ENCODE data around the gene OGDH. TPM values are rescaled to one million over a fixed set of nuclear protein-coding genes. Genes with fewer than 3 reads are reported as not detected.

OGDH gene
- total and polyA plus RNA-seq, 2 experiments from 2014 or later, result 13.5 to 76.9 TPM

DNA sequence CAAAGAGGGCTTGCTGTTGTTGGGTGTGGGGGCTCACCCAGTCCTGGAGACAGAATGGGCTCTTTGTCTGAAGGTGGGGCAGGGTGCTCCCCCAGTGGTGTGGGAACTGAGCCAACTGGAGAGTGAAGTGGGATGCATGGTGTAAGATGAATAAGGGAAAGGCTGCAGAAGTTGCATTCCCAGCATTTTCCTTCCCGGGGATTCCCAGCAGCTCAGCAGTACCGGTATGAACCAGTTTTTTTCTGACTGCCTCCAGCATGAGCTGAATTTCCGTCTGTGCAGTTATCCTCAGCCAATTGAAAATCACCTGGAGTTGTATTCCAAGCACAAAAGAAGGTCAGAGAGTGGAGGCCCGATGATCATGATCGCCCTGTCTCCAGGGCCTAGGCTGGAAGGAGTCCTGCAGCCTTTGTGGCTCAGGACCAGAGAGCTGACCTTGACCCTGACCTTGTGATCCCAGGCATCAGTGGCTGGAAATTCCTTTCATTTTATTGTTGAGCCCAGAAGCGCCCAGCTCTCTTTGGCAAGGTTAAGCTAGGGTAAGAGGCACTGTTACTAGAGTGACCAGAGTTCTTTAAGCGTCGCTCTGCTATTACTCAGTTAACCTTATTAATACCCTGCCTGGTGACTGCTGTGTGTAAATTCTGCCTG is 33.4 kb downstream of the OGDH start:
- peak overlapping the region; percentile 86 for H3K27ac ChIP-seq (ENCODE audit: low read depth)
- H3K9me3 Mint-ChIP-seq, result no peaks in the 10 kb centered on the region
- H3K4me3 ChIP-seq, result no peak overlapping the region
- peaks cover 12% of the 10 kb centered on the region for H3K79me2 ChIP-seq (replicated peaks; ENCODE audit: insufficient read depth)
- H3K4me3 Mint-ChIP-seq, result peak overlapping the region; percentile 14; the same call in 2 of the 3 replicates
- no peaks in the 10 kb centered on the region for H3K9me2 ChIP-seq (ENCODE audit: insufficient read depth)
- DNase-seq (ENCODE audit: low spot score), result peak; percentile 69
- no peaks in the 10 kb centered on the region for H3F3A ChIP-seq (replicated peaks; ENCODE audit: low read depth)
- peak; percentile 65 for ATAC-seq
- H4K20me1 ChIP-seq (replicated peaks; ENCODE audit: insufficient read depth), result no peaks in the 10 kb centered on the region; the same call in none of the 2 replicates
- no peak overlapping the region for H2AFZ ChIP-seq
- H3K4me2 ChIP-seq, result 0 out of 2 replicates have a peak overlapping the region, but pooled peaks have one; percentile 25
- H3K27me3 ChIP-seq (ENCODE audit: insufficient read depth), result no peaks in the 10 kb centered on the region
- peak overlapping the region; percentile 96 for H3K27ac Mint-ChIP-seq
- TF ChIP-seq, protein P1, sequence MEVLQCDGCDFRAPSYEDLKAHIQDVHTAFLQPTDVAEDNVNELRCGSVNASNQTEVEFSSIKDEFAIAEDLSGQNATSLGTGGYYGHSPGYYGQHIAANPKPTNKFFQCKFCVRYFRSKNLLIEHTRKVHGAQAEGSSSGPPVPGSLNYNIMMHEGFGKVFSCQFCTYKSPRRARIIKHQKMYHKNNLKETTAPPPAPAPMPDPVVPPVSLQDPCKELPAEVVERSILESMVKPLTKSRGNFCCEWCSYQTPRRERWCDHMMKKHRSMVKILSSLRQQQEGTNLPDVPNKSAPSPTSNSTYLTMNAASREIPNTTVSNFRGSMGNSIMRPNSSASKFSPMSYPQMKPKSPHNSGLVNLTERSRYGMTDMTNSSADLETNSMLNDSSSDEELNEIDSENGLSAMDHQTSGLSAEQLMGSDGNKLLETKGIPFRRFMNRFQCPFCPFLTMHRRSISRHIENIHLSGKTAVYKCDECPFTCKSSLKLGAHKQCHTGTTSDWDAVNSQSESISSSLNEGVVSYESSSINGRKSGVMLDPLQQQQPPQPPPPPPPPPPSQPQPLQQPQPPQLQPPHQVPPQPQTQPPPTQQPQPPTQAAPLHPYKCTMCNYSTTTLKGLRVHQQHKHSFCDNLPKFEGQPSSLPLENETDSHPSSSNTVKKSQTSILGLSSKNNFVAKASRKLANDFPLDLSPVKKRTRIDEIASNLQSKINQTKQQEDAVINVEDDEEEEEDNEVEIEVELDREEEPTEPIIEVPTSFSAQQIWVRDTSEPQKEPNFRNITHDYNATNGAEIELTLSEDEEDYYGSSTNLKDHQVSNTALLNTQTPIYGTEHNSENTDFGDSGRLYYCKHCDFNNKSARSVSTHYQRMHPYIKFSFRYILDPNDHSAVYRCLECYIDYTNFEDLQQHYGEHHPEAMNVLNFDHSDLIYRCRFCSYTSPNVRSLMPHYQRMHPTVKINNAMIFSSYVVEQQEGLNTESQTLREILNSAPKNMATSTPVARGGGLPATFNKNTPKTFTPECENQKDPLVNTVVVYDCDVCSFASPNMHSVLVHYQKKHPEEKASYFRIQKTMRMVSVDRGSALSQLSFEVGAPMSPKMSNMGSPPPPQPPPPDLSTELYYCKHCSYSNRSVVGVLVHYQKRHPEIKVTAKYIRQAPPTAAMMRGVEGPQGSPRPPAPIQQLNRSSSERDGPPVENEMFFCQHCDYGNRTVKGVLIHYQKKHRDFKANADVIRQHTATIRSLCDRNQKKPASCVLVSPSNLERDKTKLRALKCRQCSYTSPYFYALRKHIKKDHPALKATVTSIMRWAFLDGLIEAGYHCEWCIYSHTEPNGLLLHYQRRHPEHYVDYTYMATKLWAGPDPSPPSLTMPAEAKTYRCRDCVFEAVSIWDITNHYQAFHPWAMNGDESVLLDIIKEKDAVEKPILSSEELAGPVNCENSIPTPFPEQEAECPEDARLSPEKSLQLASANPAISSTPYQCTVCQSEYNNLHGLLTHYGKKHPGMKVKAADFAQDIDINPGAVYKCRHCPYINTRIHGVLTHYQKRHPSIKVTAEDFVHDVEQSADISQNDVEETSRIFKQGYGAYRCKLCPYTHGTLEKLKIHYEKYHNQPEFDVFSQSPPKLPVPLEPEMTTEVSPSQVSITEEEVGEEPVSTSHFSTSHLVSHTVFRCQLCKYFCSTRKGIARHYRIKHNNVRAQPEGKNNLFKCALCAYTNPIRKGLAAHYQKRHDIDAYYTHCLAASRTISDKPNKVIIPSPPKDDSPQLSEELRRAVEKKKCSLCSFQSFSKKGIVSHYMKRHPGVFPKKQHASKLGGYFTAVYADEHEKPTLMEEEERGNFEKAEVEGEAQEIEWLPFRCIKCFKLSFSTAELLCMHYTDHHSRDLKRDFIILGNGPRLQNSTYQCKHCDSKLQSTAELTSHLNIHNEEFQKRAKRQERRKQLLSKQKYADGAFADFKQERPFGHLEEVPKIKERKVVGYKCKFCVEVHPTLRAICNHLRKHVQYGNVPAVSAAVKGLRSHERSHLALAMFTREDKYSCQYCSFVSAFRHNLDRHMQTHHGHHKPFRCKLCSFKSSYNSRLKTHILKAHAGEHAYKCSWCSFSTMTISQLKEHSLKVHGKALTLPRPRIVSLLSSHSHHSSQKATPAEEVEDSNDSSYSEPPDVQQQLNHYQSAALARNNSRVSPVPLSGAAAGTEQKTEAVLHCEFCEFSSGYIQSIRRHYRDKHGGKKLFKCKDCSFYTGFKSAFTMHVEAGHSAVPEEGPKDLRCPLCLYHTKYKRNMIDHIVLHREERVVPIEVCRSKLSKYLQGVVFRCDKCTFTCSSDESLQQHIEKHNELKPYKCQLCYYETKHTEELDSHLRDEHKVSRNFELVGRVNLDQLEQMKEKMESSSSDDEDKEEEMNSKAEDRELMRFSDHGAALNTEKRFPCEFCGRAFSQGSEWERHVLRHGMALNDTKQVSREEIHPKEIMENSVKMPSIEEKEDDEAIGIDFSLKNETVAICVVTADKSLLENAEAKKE (CRISPR knock-in tag; IDR thresholded peaks at IDR 0.05), result no peak
- TF ChIP-seq POLR2AphosphoS5 (IDR thresholded peaks at IDR 0.05; ENCODE audit: low read depth), result no peak
- no peak for TF ChIP-seq EZH2phosphoT487 (IDR thresholded peaks at IDR 0.05; ENCODE audit: unreplicated experiment)
- H3K4me1 Mint-ChIP-seq, result peaks cover 49% of the 10 kb centered on the region
- H3K36me3 ChIP-seq (ENCODE audit: insufficient read depth), result no peaks in the 10 kb centered on the region
- peaks cover 16% of the 10 kb centered on the region for H3K4me1 ChIP-seq (ENCODE audit: insufficient read depth)
- H3K27me3 Mint-ChIP-seq (ENCODE audit: insufficient read depth, low read depth, poor library complexity), result peaks cover 5% of the 10 kb centered on the region
- H3K36me3 Mint-ChIP-seq (ENCODE audit: low read depth), result no peaks in the 10 kb centered on the region

DNA sequence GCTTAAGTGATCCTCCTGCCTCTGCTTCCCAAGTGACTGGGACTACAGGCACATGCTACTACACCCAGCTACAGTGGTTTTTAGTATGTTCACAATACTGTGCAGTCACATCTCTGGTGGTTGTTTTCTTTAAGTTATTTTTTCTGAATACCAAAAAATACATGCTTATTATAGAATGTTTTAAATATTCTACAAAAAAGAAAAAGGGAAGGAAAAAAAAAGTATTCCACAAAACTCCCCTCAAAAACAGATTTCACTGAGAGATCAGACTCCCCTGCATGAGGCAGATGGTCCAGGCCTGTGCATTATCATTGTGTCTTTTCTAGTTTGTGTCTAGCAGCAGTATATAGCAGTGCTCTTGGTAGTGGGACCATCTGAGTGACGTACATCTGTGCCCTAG is 36.8 kb downstream of the OGDH start:
- peaks cover 5% of the 10 kb centered on the region for H3K36me3 Mint-ChIP-seq (ENCODE audit: low read depth)
- DNase-seq (ENCODE audit: low spot score) (no peak), ATAC-seq (no peak)
- no peaks in the 10 kb centered on the region; the same call in none of the 2 replicates for H4K20me1 ChIP-seq (replicated peaks; ENCODE audit: insufficient read depth)
- no peaks in the 10 kb centered on the region for H3K9me2 ChIP-seq (ENCODE audit: insufficient read depth)
- H3K4me1 Mint-ChIP-seq, result peaks cover 24% of the 10 kb centered on the region
- H3K9me3 Mint-ChIP-seq, result no peaks in the 10 kb centered on the region
- peaks cover 5% of the 10 kb centered on the region for H3K27me3 Mint-ChIP-seq (ENCODE audit: insufficient read depth, low read depth, poor library complexity)
- H3K36me3 ChIP-seq (ENCODE audit: insufficient read depth), result no peaks in the 10 kb centered on the region
- no peaks in the 10 kb centered on the region for H3K27me3 ChIP-seq (ENCODE audit: insufficient read depth)
- H3F3A ChIP-seq (replicated peaks; ENCODE audit: low read depth), result no peaks in the 10 kb centered on the region
- H2AFZ ChIP-seq, result no peak overlapping the region
- H3K4me3 Mint-ChIP-seq, result no peak overlapping the region
- H3K27ac Mint-ChIP-seq, result no peak overlapping the region
- H3K4me2 ChIP-seq, result no peak overlapping the region
- H3K27ac ChIP-seq (ENCODE audit: low read depth), result no peak overlapping the region
- peaks cover 12% of the 10 kb centered on the region for H3K79me2 ChIP-seq (replicated peaks; ENCODE audit: insufficient read depth)
- peaks cover 8% of the 10 kb centered on the region for H3K4me1 ChIP-seq (ENCODE audit: insufficient read depth)
- H3K4me3 ChIP-seq, result no peak overlapping the region
- TF ChIP-seq POLR2AphosphoS5 (IDR thresholded peaks at IDR 0.05; ENCODE audit: low read depth), result no peak
- no peak for TF ChIP-seq ZNF114 (CRISPR knock-in tag; IDR thresholded peaks at IDR 0.05)
- TF ChIP-seq STAT1 (IDR thresholded peaks at IDR 0.05; ENCODE audit: unreplicated experiment), result no peak
- TF ChIP-seq, protein P1 (CRISPR knock-in tag; IDR thresholded peaks at IDR 0.05), result no peak

Measured in GM23338 (cell line).